Kidney tubule cell (primary cell): Measurements from ENCODE around the gene ERC2.

Source experiments
- DNase-seq: peaks from one replicate; pipeline ENCODE4 v3.0.0-alpha.2; 2018; ENCODE audit warnings: low spot score

ERC2 gene

DNA sequence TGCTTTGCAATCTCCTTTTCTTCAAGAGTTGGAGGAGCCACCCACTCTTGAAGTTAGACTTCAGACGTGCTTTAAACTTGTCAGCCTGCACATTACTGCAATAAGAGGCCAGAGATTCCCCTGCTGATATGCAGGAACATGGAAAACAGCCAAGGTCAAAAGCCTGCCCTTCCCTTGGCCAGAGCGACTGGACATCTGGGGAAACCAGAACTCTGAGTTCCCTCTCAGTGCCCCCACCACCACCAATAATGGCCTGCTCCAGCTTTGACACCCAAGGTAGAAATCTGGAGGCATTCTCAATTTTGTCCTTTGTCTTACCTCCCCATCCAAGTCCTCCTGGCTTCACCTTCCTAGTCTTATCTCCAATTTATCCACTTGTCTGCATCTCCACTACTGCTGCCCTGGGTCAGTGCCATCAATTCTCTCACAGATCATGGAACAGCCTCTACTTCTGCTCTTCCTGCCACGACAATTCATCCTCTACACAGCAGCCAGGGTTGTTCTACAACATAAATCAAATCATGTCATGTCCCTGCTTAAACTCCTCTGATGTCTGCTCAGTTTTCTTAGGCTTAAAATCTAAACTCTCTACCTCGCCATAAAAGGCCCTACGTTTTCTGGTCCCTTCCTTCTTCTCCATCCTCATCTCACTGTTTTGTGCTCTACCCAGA lies 789.6 kb downstream of the ERC2 start:
- DNase-seq = no peak

DNA sequence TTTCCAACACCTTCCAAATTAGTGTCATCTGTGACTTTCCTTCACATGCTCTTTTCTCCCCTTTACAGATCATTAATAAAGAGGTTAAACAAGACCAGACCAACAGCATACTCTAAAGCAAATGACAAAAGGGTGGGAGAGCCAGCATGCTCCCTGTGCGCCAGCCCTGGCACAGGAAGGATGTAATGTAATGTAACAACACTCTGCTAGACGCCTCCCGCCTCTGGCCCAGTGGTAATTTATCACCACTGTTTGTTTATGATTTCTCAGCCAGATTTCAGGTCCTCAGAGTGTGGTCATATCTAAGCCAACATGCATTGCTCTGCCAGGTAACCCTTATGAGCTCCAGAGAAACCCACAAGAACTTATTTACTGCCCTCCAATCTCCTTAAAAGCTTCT lies 791.6 kb downstream of the ERC2 start:
- no peak for DNase-seq

DNA sequence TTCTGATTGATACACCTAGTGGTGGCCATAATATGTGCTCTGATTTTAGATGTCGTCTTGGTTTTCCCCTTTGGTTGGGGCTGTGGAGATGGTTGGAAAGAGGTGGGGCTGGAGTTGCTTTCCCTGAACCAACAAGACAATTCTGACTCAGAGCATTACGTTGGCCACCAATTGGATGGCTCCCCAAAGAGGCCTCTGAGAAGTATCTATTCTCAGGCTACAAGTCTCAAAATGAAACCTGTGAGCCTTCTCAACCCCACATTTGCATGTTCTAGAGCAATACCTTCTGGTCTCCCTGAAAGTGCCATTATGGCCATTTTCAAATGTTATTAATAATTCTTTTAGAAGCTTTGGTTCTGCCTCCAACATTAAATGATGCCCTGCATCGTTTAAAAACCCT lies 792.8 kb downstream of the ERC2 start:
- DNase-seq = no peak

DNA sequence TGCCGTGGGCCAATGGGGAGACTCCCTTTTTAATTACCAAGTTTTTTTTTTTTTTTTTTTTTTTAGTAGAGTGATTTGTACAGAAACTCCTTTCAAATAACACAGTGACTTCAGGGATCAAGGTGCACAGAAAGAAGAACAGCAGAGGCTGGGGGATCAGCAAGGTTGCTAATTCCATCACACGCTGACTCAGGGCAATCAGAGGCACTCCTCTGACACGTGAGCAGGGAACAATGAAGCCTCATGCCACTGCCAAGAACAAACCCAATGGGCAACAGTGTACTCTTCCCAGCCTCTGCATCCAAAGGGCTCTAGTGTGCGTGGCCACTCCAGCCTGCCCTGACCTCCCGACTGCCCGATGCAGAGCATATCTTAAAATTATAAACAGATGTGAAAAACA lies 794.5 kb downstream of the ERC2 start:
- no peak for DNase-seq

DNA sequence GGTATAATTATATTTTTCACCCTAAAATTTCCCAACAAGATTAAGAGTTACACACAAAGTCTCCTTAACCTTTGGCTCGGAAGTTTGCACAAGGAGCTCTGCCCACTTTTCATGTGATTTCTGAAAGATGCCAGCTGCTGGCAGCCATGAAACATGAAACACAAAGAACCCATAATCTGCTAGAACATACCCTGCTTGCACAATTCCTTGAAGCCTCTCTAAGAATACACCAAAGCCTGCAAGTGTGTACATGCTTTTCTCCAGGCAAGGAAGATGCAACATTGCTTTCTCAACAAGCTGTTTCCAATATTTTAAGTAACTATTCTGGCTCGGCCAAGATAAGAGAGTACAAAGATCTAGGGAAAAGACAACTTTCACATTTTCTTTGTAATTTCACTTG lies 799.1 kb downstream of the ERC2 start:
- DNase-seq = no peak

DNA sequence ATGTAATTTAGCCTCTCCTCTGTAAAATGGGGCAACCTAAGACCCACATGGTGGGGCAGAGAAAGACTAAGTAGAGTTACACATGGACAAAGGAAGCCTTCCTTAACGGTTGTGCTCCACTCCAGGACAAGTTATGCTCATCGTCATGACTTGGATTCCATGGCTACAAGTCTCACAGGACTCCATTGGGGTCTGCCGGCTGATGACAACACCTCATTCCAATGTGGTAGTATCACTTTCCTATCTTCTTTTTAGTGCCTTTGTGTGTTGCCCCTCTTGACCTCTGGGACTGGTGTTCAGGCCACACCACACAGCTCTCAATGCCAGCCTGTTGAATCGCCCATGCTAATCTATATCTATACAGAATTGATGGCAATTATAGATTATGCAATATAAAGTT lies 799.9 kb downstream of the ERC2 start:
- DNase-seq = peak; percentile 61

DNA sequence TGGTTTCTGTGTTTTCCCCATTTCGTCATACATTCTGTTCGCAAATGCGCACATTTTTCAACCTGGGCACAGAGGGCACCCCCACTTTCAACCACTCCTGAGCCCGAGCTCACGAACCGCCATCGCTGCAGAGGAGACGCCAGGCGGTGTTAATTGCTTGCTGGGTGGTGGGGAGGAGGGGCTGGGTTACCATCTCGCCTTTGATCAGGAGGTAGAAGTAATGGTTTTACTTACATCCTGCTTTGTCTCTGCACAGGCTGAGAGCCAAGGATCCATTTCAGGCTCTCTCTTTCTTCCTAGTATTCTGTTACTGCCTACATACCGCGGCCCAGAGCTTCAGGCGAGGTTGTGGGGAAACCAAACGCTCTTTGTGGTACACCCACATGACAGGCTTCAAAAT lies 803.9 kb downstream of the ERC2 start:
- no peak for DNase-seq

DNA sequence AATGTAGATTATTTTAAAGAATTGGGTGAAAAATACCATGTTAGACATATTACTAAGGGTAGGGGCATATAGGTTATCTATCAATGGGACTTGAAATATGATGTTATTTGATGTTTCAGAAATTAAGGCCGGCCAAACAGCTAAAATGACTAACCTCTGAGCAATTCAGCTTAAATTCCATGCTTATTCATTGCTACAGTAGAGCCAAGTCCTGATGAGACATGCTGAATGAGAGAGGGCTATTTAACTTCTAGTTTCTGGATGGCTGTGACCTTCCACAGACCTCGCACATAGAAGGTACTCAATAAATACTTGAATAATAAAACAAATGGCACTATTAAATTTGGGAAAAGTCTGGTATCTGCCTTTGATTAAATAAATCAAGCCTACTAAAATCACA lies 805.6 kb downstream of the ERC2 start:
- peak; percentile 63 for DNase-seq

DNA sequence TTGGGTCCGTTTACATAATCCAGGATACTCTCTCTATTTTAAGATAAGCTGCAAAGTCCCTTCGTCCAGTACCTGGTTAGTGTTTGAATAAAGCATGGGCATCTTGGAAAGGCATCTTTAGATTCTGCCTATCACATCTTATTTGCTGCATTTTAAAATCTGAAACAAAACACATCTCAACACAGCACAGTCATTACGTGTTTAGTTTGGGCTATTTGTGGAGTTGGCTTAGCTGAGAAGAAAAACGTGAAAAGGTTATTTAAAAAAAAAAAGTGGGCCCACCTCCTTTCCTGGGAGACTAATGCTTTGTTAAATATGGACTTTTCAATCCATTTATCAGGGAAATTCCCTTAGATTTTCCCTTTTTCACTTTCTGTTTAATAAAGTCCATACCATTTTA lies 806.7 kb downstream of the ERC2 start:
- no peak for DNase-seq

DNA sequence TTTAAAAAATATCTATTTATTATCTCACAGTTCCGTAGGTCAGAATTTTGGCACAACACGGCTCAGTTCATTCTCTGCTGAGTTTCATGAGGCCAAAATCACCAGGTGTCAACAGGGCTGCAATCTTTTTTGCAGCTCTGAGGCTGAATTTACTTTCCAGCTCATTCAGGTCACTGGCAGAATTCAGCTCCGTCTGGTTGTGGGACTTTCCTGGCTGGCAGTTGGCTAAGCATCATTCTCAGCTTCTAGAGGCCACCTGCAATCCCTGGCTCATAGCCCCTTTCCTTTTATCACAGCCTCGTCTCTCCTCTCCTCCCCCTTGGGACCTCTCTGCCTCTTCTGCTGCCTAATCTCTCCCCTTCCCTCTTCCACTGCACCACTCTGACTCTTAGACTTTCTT lies 807.1 kb downstream of the ERC2 start:
- no peak for DNase-seq

DNA sequence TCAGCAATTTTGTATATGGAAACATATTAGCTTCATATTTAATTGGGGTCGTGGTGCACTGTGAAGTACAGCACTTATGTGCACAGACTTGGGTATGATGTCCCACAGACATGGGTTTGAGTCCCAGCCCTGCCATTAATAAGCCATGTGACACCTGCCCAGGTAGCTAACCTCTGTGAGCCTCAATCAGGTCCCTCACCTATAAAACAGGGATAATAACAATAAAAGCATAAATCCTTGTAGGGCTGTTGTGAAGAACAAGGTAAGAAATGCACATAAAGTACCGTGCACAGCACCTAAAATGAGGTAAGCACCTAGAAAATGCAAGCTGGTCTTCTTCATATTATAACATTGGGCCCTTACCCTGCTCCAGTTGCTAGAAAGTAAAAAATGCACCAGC lies 807.6 kb downstream of the ERC2 start:
- DNase-seq = no peak

DNA sequence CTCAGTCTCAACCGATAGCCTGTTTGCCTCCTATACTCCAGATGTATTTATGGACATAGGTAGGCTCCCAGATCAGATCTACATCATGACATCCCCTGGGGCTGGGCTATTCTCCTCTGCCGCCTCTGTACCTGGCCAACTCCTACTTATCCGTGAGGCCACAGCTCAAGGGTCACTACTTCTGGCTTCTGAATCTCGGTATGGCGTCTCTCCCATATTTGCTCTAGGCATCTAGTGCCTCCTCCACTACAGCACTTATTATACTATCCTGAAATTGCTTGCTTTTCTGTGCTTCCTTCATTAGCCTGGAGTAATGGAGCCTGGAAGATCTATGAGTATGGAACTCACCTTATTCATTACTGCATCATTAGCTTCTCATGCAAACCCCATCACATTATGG lies 808.6 kb downstream of the ERC2 start:
- DNase-seq = no peak

DNA sequence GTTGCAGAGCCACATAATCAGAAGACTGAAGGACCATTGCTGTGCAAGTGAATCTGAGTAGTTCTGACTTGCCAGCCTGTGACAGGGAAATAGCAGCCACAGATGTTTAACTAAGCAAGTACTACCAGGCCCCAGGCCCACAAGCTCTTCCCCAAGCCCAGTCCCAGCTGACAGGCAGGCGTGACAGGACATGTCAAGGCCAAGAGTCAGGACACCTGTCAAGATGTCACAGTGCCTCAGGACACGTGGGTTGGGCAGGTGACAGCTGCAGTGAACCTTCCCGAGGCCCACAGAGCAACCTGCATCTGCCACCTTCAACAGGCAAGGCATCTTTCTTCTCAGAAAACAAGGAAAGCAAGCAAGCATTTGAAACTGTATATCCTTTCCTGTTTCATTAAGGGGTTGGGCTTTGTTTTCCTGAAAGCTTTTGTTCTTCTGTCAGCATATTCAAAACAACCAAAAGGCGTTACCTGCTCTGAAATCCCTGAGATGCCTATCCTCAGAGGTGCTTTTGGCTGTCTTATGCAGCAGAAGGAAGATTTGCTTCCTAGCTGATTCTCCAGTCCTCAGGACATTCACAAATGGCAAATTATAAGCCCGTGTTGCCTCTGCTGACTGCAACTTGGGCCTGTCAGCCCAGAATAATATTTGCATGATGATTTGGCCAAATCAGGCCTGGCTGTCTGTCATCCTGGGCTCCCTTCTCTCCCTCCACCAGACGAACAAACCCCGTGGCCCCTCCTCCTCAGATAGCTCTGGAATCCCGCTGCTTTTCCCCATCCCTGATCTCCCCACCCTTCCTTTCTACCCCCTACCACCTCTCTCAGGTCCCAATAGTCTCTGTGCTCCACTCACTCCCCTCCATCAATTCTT lies 809.3 kb downstream of the ERC2 start:
- no peak for DNase-seq

DNA sequence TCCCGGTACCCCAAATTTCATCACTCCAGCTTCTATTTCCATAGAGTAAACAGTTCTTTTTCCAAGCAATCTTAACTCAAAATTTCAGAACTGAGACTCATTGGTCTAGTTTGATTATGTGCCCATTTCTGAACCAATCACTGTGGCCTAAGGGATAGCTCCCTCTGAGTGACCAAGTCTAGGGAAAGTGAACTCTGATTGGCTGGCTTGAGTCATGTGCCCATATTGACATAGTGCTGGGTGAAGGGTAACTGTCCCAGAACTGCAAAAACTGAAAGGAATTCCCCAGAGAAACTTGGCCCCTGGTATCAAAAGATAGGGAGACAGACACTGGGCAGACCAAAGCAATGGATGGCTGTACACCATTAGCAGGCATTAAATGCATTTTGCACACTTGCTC lies 810.0 kb downstream of the ERC2 start:
- DNase-seq = no peak

DNA sequence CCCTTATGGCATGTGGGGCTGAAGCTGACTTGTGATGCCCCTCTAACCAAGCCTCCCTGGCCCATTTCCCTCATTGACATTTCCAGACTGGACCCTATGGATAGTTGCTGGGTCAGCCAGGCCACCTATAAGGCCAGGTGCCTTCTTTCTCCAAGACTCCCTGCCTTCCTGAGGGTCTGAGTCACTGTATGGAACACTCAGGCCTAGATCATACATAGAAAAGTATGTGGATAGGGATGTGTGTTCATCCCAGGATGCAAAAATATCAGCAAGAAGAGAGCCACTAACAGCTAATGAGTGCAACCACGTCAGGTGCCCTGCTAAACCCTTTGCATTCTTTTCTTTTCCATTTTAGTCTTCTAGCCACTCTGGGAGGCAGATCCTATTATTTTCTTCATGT lies 812.7 kb downstream of the ERC2 start:
- peak; percentile 38 for DNase-seq

DNA sequence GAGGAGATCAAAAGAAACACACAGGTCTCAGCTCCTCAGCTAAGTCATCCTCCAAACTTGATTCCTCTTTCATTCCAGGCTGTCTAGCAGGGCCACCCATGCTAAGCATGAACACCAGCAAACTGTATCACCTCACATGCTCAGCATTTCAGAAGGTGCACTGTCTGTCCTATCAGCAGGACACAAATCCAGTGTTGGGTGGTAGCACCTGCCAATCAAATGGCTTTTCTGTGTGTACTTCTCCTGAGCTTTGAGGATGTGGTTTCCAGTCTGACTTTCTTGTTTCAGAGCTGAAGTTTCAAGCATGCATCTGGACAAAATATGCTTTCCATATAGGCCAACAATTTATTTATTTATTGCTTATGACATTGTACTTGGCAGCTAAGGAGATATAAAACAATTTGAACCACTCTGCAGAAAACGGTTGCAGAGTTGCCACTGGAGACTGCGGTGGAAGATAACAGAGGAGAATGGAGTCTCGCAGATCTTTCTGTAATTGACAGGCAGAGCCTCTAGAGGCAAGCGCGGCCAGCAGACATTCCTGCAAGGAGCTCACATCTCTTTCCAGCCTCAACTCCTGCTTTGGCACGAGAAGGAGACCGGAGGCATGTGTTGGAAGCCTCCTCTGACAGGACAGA lies 814.0 kb downstream of the ERC2 start:
- no peak for DNase-seq

DNA sequence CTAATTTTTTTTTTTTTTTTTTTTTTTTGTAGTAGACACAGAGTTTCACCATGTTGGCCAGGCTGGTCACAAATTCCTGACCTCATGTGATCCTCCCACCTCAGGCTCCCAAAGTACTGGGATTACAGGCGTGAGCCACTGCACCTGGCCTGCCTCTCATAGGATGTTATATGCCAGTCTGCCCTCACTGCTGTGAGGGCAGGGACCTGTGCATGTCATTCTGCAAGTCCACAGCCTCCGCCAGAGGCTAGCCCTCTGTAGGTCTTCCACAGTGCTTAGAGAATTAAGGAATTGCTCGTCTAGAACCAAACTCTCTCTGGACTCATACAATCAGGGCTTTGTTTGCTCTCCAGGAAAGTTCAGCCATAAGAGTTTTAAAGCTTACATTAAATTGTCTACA lies 817.3 kb downstream of the ERC2 start:
- no peak for DNase-seq

DNA sequence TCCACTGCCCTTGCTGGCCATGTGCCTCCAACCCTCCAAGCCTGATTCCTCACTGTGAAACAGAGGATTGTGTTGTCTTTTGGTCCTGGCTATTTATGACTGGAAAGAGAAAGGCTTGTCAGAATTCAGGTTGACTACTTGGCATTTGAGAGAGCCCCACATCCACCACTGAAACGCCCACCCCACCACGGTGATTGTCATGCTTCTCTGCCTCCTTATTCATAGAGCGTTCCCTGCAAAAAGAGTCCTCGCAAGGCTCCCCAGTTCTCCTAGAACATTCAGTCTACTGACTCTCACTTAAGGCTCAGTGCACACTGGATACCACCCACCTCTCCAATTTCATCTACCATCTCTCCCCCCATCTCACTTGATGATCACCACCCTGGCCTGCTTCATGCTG lies 818.3 kb downstream of the ERC2 start:
- no peak for DNase-seq

DNA sequence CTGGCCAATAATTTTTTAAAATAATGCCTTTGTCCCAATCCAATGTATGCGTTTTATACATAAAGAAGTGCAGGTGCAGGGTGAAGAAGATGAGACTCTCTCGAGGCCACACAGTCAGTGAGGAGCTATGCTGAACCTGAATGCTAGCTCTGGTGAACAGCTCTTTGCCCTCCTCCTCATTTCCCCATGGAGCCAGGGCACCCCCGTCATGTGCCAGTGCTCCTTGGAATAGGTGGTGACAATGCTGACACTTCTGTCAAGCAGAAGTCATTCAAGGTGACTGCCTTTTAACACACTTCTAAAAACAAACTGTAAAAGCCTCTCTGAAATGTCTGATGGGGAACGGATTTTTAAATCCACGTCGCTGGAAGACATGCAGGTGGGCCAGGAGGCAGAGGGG lies 818.7 kb downstream of the ERC2 start:
- no peak for DNase-seq

DNA sequence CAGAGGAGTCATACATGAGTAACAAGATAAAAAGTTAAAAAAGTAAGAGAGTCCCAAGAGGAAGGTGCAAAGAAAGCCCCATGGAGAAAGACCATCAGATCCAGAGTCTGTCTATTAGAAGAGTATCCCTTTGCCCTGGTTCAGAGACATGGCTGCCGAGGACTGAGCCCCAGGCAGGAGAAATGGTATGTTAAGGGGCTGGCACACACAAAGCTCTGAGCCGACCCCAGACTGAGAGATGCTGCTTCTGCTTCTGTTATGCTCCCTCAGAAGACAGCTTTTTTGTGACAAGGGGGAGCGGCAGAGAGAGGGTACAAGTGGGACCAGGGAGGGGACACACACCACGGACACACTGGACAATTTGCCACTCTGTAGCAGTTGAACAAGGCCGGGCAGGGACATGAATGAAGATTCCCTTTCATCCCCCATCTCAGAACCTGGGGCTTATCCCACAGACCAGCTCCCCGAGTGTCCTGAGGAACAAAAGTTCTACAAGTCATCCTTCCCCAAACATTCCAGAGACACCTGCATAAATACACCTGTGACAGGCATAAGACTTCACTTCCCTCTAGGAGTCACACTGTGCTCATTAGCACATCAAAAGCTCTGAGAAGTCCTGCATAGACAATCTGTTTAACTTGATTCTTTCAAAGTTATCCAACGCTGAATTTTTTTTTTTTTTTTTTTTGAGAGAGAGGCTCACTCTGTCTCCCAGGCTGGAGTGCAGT lies 819.5 kb downstream of the ERC2 start:
- DNase-seq = no peak

DNA sequence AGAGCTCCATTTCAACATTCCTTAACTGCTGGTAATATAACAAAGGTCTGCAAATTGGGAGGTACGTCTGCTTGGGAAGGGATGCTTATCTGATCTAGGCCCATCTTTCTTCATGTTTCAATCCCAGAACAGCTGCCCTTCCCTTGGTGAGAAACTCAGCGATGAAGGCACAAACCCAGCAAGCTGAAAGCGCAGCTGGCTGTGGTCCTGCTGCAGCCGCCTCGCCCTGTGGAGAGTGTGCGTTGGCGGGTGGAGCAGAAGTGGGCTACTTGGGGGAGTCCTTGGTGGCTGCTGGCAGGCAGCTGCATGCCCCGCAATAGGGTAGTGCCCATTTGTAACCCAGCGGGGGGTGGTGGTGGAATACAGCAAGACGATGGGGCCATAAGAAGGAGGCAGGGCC lies 820.6 kb downstream of the ERC2 start:
- DNase-seq = no peak

DNA sequence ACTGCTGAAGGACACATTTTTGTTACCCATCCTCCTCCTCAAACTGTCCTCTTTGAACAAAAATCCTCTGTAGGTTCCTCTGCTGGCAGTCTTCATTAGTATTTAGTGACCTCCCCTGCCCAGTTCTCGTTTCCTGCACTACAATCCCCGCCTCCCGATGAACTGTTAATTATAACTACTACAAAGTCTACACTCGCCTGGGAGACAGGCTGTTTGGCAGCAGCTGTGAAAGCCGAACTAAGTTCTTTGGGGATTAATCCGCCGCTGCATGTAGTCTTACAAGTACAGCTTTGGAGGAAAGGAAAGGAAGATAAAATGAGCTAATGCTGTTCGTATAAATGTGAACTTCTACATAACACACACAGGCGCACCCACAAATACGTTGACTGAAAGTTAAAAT lies 821.2 kb downstream of the ERC2 start:
- no peak for DNase-seq

DNA sequence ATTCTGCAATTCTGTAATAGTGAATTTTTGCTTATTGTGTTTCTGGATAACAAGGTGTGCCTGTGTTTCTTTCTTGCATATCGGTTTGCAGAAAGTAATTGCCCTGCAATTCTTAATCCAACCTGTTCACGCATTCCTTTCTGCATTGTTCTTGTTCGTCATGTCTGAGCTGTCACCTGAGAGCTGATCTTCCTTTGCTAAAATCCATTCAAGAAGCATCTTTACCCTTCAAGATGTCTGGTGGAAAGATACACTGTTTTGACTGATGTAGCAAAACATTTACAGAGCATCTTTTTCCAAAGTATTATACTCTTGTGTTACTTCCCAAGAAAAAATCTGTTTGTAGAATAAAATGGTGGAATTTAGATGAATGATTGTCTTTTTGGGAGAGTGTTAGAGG lies 822.1 kb downstream of the ERC2 start:
- no peak for DNase-seq
